Fibroblast of villous mesenchyme (primary cell): ENCODE results near the gene ZNF490. TPM values are rescaled to one million over a fixed set of nuclear protein-coding genes. Genes with fewer than 3 reads are reported as not detected.
"Not testable (repeated sequence)": the region's sequence is repeated elsewhere in the genome, so short reads cannot be mapped to it uniquely, and the experiment has no call there.

Experiments
- DNase-seq: peaks from one replicate; pipeline ENCODE4 v3.0.0-alpha.2; 2010; ENCODE audit warnings: low read depth
- H3K4me3 ChIP-seq: 2 replicates; pipeline ENCODE4 v1.5.1; 2011; ENCODE audit warnings: low read depth, mild to moderate bottlenecking, low read length
- total RNA-seq: library from RNA; depleted of rRNA; stranded (reverse); fragments of >200 nt; gene quantifications from 2 replicates; pipeline ENCODE4 v1.2.3, GENCODE V29; 2012
- TF ChIP-seq, protein P1 (sequence below): IDR thresholded peaks from 2 replicates; pipeline ENCODE4 v1.5.1; 2012; ENCODE audit warnings: low read depth, mild to moderate bottlenecking, low read length; ENCODE audit not compliant: insufficient read depth

The ZNF490 gene
- total RNA-seq, 1 donor: 7.8 TPM

DNA sequence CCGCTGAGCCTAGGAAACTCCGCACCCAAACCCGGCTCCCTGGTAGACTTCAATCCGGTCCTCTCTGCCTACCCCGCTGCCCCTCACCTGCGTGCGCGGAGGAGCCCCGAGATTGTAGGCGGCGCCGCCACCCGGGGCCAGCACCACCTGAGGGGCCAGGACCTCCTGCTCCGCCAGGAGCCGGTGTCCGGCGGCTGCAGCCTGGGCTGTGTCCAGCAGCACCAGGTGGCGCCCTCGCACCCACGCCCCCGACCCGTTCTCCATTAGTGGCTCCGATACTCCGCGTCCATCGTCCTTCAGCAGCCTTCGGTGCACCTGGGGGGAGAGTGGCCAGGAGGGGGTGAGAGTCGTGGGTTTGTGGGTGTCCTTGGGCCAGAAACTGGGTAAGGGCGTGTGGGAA is 37.5 kb upstream of the ZNF490 start:
- TF ChIP-seq, protein P1, sequence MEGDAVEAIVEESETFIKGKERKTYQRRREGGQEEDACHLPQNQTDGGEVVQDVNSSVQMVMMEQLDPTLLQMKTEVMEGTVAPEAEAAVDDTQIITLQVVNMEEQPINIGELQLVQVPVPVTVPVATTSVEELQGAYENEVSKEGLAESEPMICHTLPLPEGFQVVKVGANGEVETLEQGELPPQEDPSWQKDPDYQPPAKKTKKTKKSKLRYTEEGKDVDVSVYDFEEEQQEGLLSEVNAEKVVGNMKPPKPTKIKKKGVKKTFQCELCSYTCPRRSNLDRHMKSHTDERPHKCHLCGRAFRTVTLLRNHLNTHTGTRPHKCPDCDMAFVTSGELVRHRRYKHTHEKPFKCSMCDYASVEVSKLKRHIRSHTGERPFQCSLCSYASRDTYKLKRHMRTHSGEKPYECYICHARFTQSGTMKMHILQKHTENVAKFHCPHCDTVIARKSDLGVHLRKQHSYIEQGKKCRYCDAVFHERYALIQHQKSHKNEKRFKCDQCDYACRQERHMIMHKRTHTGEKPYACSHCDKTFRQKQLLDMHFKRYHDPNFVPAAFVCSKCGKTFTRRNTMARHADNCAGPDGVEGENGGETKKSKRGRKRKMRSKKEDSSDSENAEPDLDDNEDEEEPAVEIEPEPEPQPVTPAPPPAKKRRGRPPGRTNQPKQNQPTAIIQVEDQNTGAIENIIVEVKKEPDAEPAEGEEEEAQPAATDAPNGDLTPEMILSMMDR: peak; percentile 31
- DNase-seq: no peak
- H3K4me3 ChIP-seq: peak overlapping the region; percentile 30

DNA sequence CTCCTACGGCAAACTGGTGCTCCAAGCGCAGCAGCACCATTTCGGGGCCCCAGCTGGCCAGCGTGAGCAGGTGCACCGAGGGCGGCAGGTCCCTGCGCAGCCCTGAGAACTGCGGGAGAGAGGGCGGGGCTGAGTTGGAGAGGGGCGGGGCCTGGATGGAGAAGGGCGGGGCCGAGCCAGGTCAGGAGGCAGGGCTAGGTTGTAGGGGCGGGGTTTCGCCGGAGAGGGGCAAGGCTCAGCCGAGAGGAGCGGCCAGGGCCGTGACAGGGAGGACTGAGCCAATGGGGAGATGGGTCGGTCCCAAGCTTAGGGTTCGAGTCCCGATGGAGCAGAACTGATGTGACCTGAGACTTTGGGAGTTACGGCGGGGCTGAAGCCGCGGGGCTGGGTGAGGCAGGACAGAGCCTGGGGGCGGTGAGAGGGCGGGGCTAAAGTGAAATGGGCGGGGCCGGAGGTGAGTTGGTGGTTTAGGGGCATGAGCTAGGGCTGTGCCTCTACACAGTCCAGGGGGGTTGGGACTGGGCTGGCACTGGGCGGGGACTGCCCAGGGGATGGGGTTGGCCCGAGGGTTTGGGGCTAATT is 37.0 kb upstream of the ZNF490 start:
- H3K4me3 ChIP-seq: peak overlapping the region; percentile 30
- DNase-seq: peak; percentile 16
- TF ChIP-seq, protein P1: no peak

DNA sequence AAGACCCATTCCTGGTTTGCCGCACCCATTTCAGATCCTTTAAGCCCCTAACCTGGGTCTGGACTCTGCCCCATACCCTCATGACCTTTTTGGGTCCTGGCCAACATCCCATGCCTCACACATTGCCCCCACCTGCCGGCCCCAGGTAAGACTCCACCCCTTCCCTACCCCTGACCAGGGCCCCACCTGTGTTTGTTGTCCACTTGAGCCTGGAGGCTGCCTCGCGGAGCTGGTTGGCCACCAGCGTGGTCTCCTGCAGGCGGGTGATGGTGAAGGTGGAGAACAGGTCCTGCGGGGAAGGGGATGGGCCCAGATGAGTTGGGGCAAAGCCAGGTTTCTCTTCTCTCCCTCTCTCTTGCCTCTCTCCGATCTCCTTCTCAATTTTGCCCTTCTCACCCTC is 36.4 kb upstream of the ZNF490 start:
- DNase-seq: no peak
- TF ChIP-seq, protein P1: no peak
- no peak overlapping the region for H3K4me3 ChIP-seq

DNA sequence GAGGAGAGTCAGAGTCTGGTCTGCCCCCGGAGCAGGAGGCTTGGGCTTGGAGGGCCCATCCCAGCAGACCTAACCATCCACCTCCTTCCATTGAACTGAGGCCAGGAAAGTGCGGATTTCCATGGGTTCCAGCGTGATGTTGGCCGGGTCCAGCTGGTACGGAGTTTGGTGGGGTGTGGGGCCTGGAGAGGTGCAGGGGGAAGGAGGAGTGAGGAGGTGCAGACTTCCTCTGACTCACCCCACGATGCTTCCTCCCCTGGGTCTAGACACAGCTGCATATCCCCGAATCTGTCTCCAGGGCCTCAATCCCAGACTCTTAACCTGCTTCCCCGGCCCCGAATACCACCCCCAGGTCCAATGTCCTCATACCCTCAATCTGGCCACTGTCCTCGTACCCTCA is 35.9 kb upstream of the ZNF490 start:
- H3K4me3 ChIP-seq: no peak overlapping the region
- TF ChIP-seq, protein P1: no peak
- DNase-seq: no peak

DNA sequence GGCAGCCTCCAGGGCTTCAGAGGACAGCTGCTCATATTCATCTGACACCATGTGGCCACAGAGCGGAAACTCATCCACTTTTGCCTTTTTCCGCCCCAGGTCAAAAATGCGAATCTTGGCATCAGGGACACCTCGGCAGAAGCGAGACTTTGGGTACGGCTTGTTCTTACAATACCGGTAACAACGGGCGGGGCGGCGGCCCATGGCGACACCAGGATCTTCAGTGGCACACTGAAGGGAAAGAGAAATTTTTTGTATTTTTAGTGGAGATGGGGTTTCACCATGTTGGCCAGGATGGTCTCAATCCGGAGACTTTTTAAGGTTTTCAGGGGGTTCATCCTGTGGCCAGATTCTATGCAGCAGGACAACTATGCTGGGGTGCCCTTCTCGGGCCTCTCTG is 33.1 kb upstream of the ZNF490 start:
- DNase-seq, H3K4me3 ChIP-seq: not testable (repeated sequence)

DNA sequence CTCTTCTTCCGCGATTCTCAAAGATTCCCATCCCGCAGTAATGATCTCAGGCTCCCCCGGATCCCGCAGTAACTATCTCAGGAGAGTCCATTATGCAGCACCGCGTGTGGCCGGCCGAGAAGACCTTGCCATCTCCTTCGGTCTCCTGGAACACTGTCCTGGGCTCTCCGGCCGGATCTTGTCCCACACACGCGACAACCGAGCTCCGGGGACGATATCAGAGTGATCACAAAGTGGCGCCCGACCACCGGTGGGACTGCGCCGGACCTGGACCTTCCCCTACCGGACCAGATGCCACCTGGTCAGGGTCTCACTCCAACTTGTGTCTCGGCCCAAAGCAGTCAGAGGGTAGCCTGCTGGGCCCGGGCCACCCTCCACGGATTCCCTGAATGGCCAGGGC is 31.9 kb upstream of the ZNF490 start:
- no peak for DNase-seq
- no peak overlapping the region for H3K4me3 ChIP-seq
- TF ChIP-seq, protein P1: no peak

DNA sequence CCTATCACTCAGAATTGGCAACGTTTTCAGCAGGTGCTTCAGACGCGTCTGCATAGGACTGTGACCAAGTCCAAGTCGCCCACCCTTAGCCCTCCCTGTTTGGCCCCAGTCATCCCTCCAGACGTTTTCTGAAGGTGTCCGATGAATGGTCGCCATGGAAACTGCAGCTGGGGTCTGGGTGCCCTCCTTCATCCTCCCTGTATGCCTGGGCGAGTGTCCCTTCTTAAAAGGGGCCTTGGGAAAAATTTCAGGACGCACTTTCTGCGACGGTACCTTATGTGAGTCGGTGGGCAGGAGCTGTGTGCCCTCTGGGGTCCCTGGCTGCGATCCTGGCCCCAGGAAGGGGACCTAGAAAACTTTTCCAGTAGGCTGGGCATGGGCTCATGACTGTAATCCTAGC is 30.8 kb upstream of the ZNF490 start:
- no peak overlapping the region for H3K4me3 ChIP-seq
- TF ChIP-seq, protein P1: no peak
- no peak for DNase-seq
